ENCODE results near the gene TFPI. TPM values are rescaled to one million over a fixed set of nuclear protein-coding genes. Genes with fewer than 3 reads are reported as not detected.

Gene TFPI
- total RNA-seq, 1 experiment from 2014 or later: 125 TPM

GRCh38 chr2:187549193-187549592 is 5.0 kb downstream of the TFPI start:
- BruUV-seq (replicated peaks): no TSS peak
- no peak for TF ChIP-seq CTCF (IDR thresholded peaks at IDR 0.05; ENCODE audit: unreplicated experiment)
- peak overlapping the region; percentile 88 for H3K27ac Mint-ChIP-seq (ENCODE audit: unreplicated experiment)
- DNase-seq: no peak
- H3K9me3 Mint-ChIP-seq (ENCODE audit: low read depth, unreplicated experiment): no peaks in the 10 kb centered on the region
- CTCF ChIA-PET: interaction anchor here (1.3 to 2.2 kb wide), 3 partner anchors 18 to 49 kb away, joined by 3 to 6 read pairs (median 6); no protein-coding TSS in a partner anchor
- intact Hi-C loops (cut with micrococcal nuclease; ENCODE audit: unreplicated experiment): no loop called here
- no peak overlapping the region for H3K4me3 Mint-ChIP-seq (ENCODE audit: low read depth, unreplicated experiment)
- peaks cover 59% of the 10 kb centered on the region for H3K4me1 Mint-ChIP-seq (ENCODE audit: low read depth, unreplicated experiment)
- H3K27me3 Mint-ChIP-seq (ENCODE audit: unreplicated experiment): no peaks in the 10 kb centered on the region
- peaks cover 80% of the 10 kb centered on the region for H3K36me3 Mint-ChIP-seq (ENCODE audit: insufficient read depth, unreplicated experiment)

GRCh38 chr2:187548656-187549055 is 5.6 kb downstream of the TFPI start:
- peaks cover 76% of the 10 kb centered on the region for H3K36me3 Mint-ChIP-seq (ENCODE audit: insufficient read depth, unreplicated experiment)
- no peaks in the 10 kb centered on the region for H3K9me3 Mint-ChIP-seq (ENCODE audit: low read depth, unreplicated experiment)
- intact Hi-C loops (cut with micrococcal nuclease; ENCODE audit: unreplicated experiment): no loop called here
- BruUV-seq (replicated peaks): no TSS peak
- H3K27me3 Mint-ChIP-seq (ENCODE audit: unreplicated experiment): no peaks in the 10 kb centered on the region
- DNase-seq: no peak
- TF ChIP-seq CTCF (IDR thresholded peaks at IDR 0.05; ENCODE audit: unreplicated experiment): no peak
- peaks cover 59% of the 10 kb centered on the region for H3K4me1 Mint-ChIP-seq (ENCODE audit: low read depth, unreplicated experiment)
- H3K27ac Mint-ChIP-seq (ENCODE audit: unreplicated experiment): peak overlapping the region; percentile 88
- H3K4me3 Mint-ChIP-seq (ENCODE audit: low read depth, unreplicated experiment): peak overlapping the region; percentile 43
- CTCF ChIA-PET: interaction anchor here (1.5 to 2.2 kb wide), 2 partner anchors 26 to 49 kb away, joined by 6 read pairs; no protein-coding TSS in a partner anchor

DNA sequence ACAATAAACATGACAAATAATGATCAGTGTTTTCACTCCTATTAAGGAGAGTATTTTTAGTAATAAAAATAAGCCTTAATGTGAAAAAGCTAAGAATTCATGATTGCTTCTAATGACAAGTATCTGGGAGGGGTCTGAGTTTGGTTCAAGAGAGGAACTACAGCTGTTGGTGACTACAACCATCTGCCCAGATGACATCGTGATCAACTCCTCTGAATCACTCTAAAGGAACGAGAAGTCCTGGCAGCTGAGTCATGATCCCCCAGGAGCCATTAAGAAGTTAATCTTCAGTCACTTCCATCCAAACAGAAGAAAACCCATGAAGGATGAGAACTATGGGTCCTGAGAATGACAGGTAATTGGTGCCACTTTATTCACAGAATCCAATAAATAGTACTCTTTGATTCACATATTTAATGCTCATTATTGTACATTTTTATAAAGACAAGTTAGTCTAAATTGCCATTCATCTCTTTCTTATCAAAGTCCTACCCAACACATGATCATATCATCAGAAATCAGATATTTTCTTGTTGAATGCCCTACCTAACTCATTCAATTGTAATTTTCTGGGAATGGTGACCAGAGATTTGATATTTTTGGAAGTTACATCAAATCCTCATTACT is 6.8 kb downstream of the TFPI start:
- TF ChIP-seq CTCF (IDR thresholded peaks at IDR 0.05; ENCODE audit: unreplicated experiment): no peak
- Mint-ChIP-seq H3K4me1 (ENCODE audit: low read depth, unreplicated experiment) (peaks cover 60% of the 10 kb centered on the region), H3K36me3 (ENCODE audit: insufficient read depth, unreplicated experiment) (peaks cover 67% of the 10 kb centered on the region), H3K4me3 (ENCODE audit: low read depth, unreplicated experiment) (peak overlapping the region; percentile 43), H3K27ac (ENCODE audit: unreplicated experiment) (peak overlapping the region; percentile 88), H3K27me3 (ENCODE audit: unreplicated experiment) (no peaks in the 10 kb centered on the region), H3K9me3 (ENCODE audit: low read depth, unreplicated experiment) (no peaks in the 10 kb centered on the region)
- intact Hi-C loops (cut with micrococcal nuclease; ENCODE audit: unreplicated experiment): no loop called here
- TSS peak; percentile 79 for BruUV-seq (replicated peaks)
- CTCF ChIA-PET: interaction anchor here (0.6 to 1.5 kb wide), 2 partner anchors 46 to 48 kb away, joined by 3 to 6 read pairs; no protein-coding TSS in a partner anchor
- DNase-seq: peak; percentile 65

GRCh38 chr2:187546762-187547333 is 7.4 kb downstream of the TFPI start:
- BruUV-seq (replicated peaks): no TSS peak
- Mint-ChIP-seq H3K27ac (ENCODE audit: unreplicated experiment) (peak overlapping the region; percentile 88), H3K36me3 (ENCODE audit: insufficient read depth, unreplicated experiment) (peaks cover 73% of the 10 kb centered on the region), H3K4me3 (ENCODE audit: low read depth, unreplicated experiment) (peak overlapping the region; percentile 43), H3K4me1 (ENCODE audit: low read depth, unreplicated experiment) (peaks cover 67% of the 10 kb centered on the region), H3K27me3 (ENCODE audit: unreplicated experiment) (no peaks in the 10 kb centered on the region), H3K9me3 (ENCODE audit: low read depth, unreplicated experiment) (no peaks in the 10 kb centered on the region)
- DNase-seq: no peak
- intact Hi-C loops (cut with micrococcal nuclease; ENCODE audit: unreplicated experiment): no loop called here
- CTCF ChIA-PET: interaction anchor here (0.6 to 1.5 kb wide), 2 partner anchors 46 to 47 kb away, joined by 3 to 6 read pairs; no protein-coding TSS in a partner anchor
- TF ChIP-seq CTCF (IDR thresholded peaks at IDR 0.05; ENCODE audit: unreplicated experiment): no peak

Measured in Calu3 (cell line).